HG03097 (cell line): ENCODE data around the gene XAGE5.
"Not testable (repeated sequence)": the region's sequence is repeated elsewhere in the genome, so short reads cannot be mapped to it uniquely, and the experiment has no call there.

Experiments
- ATAC-seq: cut with Tn5 transposase; IDR thresholded peaks from one replicate; pipeline ENCODE4 v1.9.1; 2021; ENCODE audit not compliant: unreplicated experiment, low FRiP score

Gene XAGE5, protein sequence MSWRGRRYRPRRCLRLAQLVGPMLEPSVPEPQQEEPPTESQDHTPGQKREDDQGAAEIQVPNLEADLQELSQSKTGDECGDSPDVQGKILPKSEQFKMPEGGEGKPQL

DNA sequence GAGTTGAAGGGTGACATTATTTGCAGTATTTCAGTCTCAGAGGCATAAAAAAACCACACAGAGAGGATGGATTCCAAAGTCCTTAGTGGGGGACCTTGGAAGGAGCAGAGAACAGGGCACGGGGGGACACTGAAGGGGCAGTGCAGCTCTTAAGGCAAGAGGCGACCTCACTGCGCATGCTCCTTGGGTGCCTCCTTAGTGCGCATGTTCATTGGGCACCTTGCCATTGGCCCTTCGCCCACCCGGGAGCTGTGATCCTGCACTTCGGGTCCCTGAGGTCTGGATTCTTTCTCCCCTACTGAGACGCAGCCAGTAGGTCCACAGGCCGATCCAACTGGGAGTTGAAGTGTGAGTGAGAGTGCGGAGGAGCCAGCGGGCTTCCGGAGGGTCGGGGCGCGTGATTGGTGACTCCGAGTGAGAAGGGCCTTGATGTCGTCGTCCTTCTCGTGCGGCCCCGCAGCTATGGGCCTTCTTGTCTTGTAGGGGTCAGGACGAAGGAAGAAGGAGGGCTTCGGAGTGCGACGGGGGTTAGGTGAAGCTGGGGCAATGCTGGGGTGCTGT, at the start of gene XAGE5:
Gene XAGE5 (plus strand): TSS at position 223 of the 561 bp plus-strand sequence. CDS start 1,280 bp downstream, outside the sequence.
- no peak for ATAC-seq

DNA sequence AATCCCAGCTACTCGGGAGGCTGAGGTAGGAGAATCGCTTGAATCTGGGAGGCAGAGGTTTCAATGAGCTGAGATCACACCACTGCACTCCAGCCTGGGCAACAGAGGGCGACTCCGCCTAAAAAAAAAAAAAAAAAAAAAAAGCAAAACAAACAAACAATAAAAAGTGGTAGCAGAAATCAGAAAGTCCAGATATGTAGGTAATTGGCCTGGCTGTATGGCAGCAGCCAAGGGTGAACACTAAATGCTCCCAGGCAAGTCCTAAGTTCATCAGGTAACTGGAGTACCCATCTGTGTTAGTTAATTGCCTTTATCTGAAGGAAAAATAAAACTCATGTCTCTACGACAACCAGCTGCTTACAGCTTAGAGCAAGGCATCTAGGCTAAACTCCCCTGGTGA, 45.1 kb upstream of the XAGE5 start:
- not testable (repeated sequence) for ATAC-seq

DNA sequence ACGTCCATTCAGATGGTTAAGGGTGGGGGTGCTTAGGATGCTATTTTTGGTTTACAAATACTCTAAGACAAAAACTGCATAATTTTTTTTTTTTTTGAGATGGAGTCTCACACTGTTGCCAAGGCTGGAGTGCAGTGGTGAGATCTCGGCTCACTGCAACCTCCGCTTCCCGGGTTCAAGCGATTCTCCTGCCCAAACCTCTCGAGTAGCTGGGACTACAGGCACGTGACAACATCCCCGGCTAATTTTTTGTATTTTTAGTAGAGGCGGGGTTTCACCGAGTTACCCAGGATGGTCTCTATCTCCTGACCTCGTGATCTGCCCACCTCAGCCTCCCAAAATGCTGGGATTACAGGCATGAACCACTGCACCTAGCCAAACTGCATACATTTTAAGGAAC, 37.6 kb upstream of the XAGE5 start:
- not testable (repeated sequence) for ATAC-seq

DNA sequence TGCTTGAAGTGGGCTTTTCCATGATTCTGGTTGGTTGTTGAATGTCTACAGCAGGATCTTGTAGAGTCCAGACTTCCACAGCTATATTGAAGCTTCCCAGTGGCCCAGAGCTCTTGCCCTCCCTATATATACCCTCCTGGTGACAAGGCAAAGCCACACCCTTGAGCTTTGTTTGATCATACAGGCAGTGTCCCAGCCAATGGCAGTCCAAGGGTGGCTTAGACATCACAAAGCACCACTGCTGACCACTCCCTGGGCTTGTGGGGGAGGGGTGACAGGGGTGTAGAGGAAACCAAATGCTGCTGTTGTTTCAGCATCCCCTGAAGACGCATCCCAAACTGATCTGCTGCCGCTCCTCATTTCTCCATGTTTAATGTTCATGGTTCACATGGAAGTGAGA, 13.8 kb upstream of the XAGE5 start, which contains the start of gene SPANXN5:
Gene SPANXN5 (minus strand): TSS at position 101 of the 400 bp plus-strand sequence. CDS start 79 bp downstream, at position 22.
- not testable (repeated sequence) for ATAC-seq

DNA sequence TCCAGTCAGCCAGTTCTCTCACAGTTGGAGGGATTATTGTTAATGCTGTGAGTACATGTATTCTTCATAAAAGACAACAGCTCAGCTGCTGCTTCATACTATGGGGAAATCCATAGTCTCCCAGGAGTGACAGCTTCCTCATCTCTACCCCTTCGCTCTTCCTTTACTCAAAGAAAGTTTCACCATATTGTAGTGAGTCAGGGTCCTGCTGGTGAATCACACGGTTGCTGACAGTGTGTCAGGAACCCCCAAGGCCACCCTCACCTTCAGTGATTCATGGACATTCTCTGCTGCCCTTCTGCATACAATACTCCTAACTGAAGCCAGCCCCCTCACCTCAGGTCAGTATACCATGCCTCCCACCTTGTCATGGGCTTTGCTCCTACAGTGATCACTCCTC, 6.2 kb upstream of the XAGE5 start:
- ATAC-seq: not testable (repeated sequence)

DNA sequence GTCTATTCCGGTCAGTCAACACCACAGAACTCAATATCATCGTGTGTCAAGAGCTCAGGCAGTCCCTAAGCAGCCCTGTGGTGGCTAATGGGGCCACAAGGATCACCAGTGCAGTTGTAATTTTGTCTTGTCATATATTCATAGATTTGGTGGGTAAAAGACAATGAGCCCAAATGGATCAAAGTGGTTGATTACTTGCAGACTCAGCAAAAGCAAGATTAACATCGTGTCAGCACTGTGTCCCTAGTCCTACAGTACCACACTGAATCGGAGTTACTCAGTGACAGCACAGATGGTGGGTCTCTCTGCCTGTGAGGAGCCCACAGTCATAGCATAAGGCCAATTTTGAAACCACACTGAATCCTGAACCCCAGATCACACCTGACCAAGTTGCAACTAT, 8.7 kb downstream of the XAGE5 start:
- no peak for ATAC-seq

DNA sequence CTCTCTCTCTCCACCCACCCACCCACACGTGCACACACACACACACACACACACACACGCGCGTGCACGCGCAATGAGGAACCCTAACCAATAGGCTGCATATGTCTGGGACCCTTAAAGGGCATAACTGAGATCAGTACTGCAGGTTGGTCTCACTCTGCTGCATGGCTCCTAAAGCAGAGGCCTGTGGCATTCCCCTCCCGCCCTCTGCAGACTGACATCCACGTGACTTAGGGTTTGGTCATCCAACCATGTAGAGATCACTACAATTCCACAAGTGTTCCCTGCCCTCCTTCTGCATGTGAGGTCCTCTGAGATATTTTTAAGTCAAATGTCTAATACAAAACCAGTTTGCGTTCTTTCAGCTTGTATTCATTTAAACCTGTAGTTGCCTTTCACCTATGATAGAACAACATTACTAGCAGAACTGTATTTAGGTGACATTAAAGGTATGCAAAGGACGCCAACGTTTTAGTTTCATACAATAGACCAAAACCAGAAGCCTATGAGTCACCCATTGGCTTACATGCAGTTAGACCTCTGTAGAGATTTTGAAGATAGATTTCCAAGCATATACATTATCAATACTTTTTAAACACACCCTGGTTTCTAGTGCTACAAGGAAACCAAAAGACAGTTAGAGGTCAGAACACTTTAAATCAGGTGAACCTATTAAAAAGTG, 10.1 kb downstream of the XAGE5 start:
- no peak for ATAC-seq

DNA sequence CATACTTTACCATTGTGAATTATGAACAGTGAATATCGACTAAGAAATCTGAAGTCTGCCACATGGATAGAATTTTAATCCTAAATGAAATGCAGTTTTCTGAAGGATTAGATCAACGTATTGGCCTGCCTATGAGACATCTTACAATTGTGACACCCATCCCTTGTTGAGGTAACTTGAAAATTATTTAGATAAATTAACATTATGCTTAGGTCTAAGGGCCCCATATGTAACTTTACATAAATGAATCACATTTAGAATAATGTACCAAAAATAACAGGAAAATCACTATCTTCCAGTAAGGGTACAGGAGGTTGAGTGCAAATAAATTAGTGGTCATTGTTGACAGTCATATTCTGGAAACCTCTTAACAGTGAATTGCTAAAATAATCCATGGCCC, 13.5 kb downstream of the XAGE5 start:
- ATAC-seq: no peak

DNA sequence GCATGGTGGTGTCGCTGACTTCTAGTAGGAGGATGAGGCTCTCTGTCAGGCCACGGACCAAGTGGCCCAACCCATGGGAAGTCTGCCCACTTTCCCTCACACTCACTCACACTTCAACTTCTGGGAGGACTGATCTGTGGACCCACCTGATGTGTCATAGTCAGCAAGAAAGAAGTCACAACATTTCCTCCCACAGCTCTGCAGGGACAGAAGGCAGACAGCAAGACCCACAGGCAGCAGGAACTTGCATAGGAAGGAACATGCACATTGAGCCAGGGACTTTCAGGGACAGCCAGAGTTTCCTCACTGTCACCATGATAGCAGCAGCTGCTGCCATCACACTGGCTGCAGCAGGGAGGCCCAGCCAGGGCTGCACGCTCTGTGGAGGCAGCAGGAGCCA, 19.5 kb downstream of the XAGE5 start:
- no peak for ATAC-seq

DNA sequence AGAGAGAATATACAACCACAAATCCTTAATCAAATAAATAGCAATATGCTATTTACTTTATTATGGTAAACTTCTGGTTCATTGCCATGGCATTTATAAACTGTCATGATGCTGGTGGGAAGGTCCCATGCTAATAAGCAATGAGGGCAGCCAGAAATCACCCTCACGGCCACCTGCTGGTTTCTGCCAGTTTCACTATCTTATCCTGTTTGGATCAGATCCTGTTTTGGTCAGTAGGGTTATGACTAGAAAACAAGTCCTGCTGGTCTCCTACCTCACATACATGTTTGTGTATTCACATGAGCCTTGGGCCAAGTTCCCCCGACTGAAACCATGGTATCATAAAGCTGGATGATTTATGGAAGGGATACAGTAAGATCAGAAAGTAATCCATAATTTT, 28.1 kb downstream of the XAGE5 start:
- ATAC-seq: no peak

DNA sequence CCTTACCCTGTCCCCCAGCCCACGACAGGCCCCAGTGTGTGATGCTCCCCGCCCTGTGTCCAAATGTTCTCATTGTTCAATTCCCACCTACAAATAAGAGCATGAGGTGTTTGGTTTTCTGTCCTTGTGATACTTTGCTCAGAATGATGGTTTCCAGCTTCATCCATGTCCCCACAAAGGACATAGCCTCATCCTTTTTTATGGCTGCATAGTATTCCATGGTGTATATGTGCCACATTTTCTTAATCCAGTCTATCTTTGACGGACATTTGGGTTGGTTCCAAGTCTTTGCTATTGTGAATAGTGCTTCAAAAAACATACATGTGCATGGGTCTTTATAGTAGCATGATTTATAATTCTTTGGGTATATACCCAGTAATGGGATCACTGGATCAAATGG, 32.5 kb downstream of the XAGE5 start:
- not testable (repeated sequence) for ATAC-seq

DNA sequence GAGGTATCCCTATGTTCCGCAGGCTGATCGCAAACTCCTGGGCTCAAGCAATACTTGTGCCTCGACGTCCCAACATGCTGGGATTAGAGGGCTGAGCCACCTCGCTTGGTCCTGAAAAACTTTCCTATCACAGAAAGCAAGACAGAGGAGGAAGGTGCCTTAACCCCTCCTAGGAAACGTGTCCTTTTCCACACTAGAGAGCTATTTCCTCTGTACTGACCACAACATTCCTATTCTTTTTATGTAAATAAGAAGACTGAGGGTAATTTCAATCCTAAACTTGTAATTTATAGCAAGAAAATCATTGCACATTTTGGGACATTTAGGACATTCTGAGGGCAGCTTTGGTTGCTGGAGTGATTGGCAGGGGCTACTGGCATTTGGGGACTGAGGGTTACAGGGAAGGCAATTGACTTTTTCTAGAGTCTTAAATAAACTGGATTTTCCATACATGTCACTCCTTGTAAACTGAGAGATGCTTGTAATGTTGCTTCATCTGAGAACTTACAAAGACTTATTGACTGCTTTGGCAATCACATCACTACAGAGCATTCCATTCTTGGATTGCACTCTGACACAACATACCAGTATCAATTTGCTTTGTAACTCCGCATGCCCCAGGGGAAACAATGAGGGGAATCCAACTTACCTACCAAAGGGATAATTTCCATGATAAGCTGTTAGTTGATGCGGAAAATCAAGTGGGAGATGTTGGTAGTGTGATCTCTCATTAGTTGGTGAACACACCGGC, 41.2 kb downstream of the XAGE5 start:
- no peak for ATAC-seq

DNA sequence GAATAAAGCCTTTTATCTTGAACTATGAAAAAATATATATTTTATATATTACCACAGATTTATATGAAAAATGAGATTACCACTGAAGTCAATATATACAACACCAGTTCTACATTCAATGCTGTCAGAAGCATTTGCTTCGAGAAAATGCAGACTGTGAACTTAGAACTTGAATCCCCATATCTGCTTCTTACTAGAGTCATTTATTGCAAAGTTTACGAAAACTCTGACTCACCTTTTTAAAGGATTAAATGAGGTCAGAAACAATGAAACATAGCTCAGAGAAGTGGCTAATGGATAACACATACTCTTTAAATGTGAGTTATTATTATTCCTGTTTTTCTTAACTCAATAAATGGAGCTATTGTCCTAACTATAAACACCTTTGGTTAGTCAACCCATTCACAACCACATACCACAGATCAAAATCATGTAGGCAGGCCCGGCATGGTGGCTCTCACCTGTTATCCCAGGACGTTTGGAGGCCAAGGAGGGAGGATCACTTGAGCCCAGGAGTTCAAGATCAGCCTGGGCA, 46.0 kb downstream of the XAGE5 start:
- ATAC-seq: not testable (repeated sequence)

DNA sequence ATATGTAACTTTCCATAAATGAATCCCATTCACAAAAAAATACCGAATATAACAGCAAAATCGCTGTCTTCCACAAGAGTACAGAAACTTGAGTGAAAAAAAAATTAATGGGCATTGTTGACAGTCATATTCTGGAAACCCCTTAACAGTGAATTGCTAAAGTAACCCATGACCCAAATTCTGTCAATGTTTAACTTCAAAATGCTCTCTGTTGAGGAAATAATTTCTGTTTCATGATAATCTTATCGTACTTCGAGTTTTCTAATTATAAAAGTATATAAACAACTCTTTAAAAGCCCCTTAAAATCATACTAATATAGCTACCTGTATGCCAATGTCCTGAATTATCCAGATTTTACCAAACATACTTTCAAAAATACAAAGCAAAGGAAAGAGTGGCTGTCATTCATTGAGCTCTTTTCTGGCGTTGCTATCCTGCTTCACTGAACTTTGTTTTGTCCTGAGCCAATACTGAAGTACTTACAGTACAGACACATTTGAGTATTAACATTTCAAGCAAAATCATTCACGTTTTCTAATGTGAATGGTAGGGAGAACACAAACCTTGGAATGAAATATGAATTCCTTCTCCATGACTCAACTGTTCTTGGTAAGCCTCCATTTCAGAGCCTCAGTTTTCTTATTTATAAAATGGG, 54.4 kb downstream of the XAGE5 start:
- no peak for ATAC-seq
